Stimulated activated CD4-positive, alpha-beta T cell treated with anti-CD3 and anti-CD28 coated beads, Interleukin-2, amount 100 ng/mL, for 24 hours (primary cell): ENCODE data around the gene USP49.
A peak's percentile ranks its signal among the peaks of the same experiment; 100 is the strongest.
"Not testable (repeated sequence)": the region's sequence is repeated elsewhere in the genome, so short reads cannot be mapped to it uniquely, and the experiment has no call there.

Experiments
- DNase-seq, 2 donors: peaks; one replicate each; pipeline ENCODE4 v3.0.0-alpha.2; 2020

USP49 gene

GRCh38 chr6:41871691-41872090 lies 23.5 kb downstream of the USP49 start:
- no peak for DNase-seq

GRCh38 chr6:41859356-41859755 lies 35.8 kb downstream of the USP49 start:
- no peak for DNase-seq

- DNase-seq = no peak
These were observed 36.5 kb downstream of the USP49 start for GRCh38 chr6:41858703-41859102.

- no peak for DNase-seq
These were observed 44.3 kb downstream of the USP49 start for GRCh38 chr6:41850861-41851260.

- DNase-seq = peak; percentile 52 to 63
These were observed 48.4 kb downstream of the USP49 start for GRCh38 chr6:41846666-41847237.

- no peak for DNase-seq
These were observed 52.0 kb downstream of the USP49 start for GRCh38 chr6:41843178-41843577.

GRCh38 chr6:41840326-41840725 lies 54.8 kb downstream of the USP49 start:
- DNase-seq = no peak

- DNase-seq = no peak
These were observed 58.5 kb downstream of the USP49 start for GRCh38 chr6:41836660-41837052.

- no peak for DNase-seq
These were observed 59.0 kb downstream of the USP49 start for GRCh38 chr6:41836022-41836659.

GRCh38 chr6:41832263-41832662 lies 62.9 kb downstream of the USP49 start:
- no peak for DNase-seq

- no peak for DNase-seq
These were observed 68.7 kb downstream of the USP49 start for GRCh38 chr6:41826343-41827022.

- DNase-seq = no peak
These were observed 70.3 kb downstream of the USP49 start for GRCh38 chr6:41824571-41825569.

GRCh38 chr6:41823178-41823577 lies 72.0 kb downstream of the USP49 start:
- no peak for DNase-seq

GRCh38 chr6:41822021-41822420 lies 73.2 kb downstream of the USP49 start:
- no peak for DNase-seq

- DNase-seq = no peak
These were observed 73.9 kb downstream of the USP49 start for GRCh38 chr6:41821266-41821665.

GRCh38 chr6:41818271-41819054 lies 76.7 kb downstream of the USP49 start:
- DNase-seq = no peak

- no peak for DNase-seq
These were observed 79.6 kb downstream of the USP49 start for GRCh38 chr6:41815587-41815986.

GRCh38 chr6:41814629-41815028 lies 80.5 kb downstream of the USP49 start:
- no peak for DNase-seq

GRCh38 chr6:41813956-41814355 lies 81.2 kb downstream of the USP49 start:
- no peak for DNase-seq

- DNase-seq = no peak
These were observed 81.7 kb downstream of the USP49 start for GRCh38 chr6:41813469-41813868.

GRCh38 chr6:41811946-41812345 lies 83.2 kb downstream of the USP49 start:
- not testable (repeated sequence) for DNase-seq

GRCh38 chr6:41811095-41811494 lies 84.1 kb downstream of the USP49 start:
- DNase-seq = no peak
